ENCODE measurements around the gene EML4. TPM values are rescaled to one million over a fixed set of nuclear protein-coding genes. Genes with fewer than 3 reads are reported as not detected.

EML4 gene
- total RNA-seq, 1 experiment from 2014 or later, result 52.0 TPM

GRCh38 chr2:42329736-42330135 lies 160.6 kb downstream of the EML4 start:
- H3K9me2 ChIP-seq (ENCODE audit: insufficient read depth), result no peaks in the 10 kb centered on the region
- peaks cover 25% of the 10 kb centered on the region for H3F3A ChIP-seq (ENCODE audit: insufficient read depth, low read depth)
- no peaks in the 10 kb centered on the region; the same call in 1 of the 2 replicates for H4K20me1 ChIP-seq (ENCODE audit: insufficient read depth)
- no peak overlapping the region for H3K4me3 ChIP-seq
- TF ChIP-seq CTCF (conservative IDR thresholded peaks at IDR 0.05) (no peak), EZH2 (IDR thresholded peaks at IDR 0.05; ENCODE audit: low read depth) (no peak)
- no peak overlapping the region for H2AFZ ChIP-seq
- POLR2A ChIA-PET (ENCODE audit: unreplicated experiment), result no interaction called here
- peaks cover 43% of the 10 kb centered on the region for H3K36me3 ChIP-seq (ENCODE audit: low read depth)
- no peaks in the 10 kb centered on the region for H3K27me3 ChIP-seq (ENCODE audit: insufficient read depth, low read depth)
- DNase-seq, result no peak
- no peaks in the 10 kb centered on the region for H3K9me3 ChIP-seq (ENCODE audit: insufficient read depth, low read depth)
- no peaks in the 10 kb centered on the region for H3K4me1 ChIP-seq (replicated peaks; ENCODE audit: insufficient read depth)
- BruUV-seq (replicated peaks), result no TSS peak
- CTCF ChIA-PET, result no interaction called here
- H3K4me2 ChIP-seq, result no peak overlapping the region
- no peak overlapping the region for H3K27ac ChIP-seq
- no peaks in the 10 kb centered on the region for H3K79me2 ChIP-seq (ENCODE audit: low read depth)
- intact Hi-C loops (cut with micrococcal nuclease; ENCODE audit: unreplicated experiment), result loop anchor here (5.0 kb wide), 2 partner anchors 132 to 487 kb away; no protein-coding TSS in a partner anchor

GRCh38 chr2:42331569-42332284 lies 162.6 kb downstream of the EML4 start:
- TF ChIP-seq CTCF (conservative IDR thresholded peaks at IDR 0.05), result no peak
- no peak for TF ChIP-seq EZH2 (IDR thresholded peaks at IDR 0.05; ENCODE audit: low read depth)
- H4K20me1 ChIP-seq (ENCODE audit: insufficient read depth), result no peaks in the 10 kb centered on the region; the same call in 1 of the 2 replicates
- no peak overlapping the region for H3K4me2 ChIP-seq
- H3K27me3 ChIP-seq (ENCODE audit: insufficient read depth, low read depth), result no peaks in the 10 kb centered on the region
- ChIA-PET CTCF (no interaction called here), POLR2A (ENCODE audit: unreplicated experiment) (no interaction called here)
- intact Hi-C loops (cut with micrococcal nuclease; ENCODE audit: unreplicated experiment), result no loop called here
- H3F3A ChIP-seq (ENCODE audit: insufficient read depth, low read depth), result peaks cover 22% of the 10 kb centered on the region
- no peaks in the 10 kb centered on the region for H3K79me2 ChIP-seq (ENCODE audit: low read depth)
- DNase-seq, result no peak
- no TSS peak for BruUV-seq (replicated peaks)
- H3K36me3 ChIP-seq (ENCODE audit: low read depth), result peaks cover 39% of the 10 kb centered on the region
- H3K4me1 ChIP-seq (replicated peaks; ENCODE audit: insufficient read depth), result no peaks in the 10 kb centered on the region
- no peaks in the 10 kb centered on the region for H3K9me2 ChIP-seq (ENCODE audit: insufficient read depth)
- H3K9me3 ChIP-seq (ENCODE audit: insufficient read depth, low read depth), result no peaks in the 10 kb centered on the region
- H3K27ac ChIP-seq, result peak overlapping the region; percentile 24; the same call in 1 of the 2 replicates
- H2AFZ ChIP-seq, result no peak overlapping the region
- H3K4me3 ChIP-seq, result no peak overlapping the region

- Histone ChIP-seq H3K4me3 (no peak overlapping the region), H3K27ac (no peak overlapping the region), H2AFZ (no peak overlapping the region), H4K20me1 (ENCODE audit: insufficient read depth) (no peaks in the 10 kb centered on the region; the same call in 1 of the 2 replicates), H3F3A (ENCODE audit: insufficient read depth, low read depth) (peaks cover 18% of the 10 kb centered on the region), H3K4me1 (replicated peaks; ENCODE audit: insufficient read depth) (no peaks in the 10 kb centered on the region), H3K9me3 (ENCODE audit: insufficient read depth, low read depth) (no peaks in the 10 kb centered on the region), H3K27me3 (ENCODE audit: insufficient read depth, low read depth) (no peaks in the 10 kb centered on the region), H3K79me2 (ENCODE audit: low read depth) (no peaks in the 10 kb centered on the region), H3K9me2 (ENCODE audit: insufficient read depth) (no peaks in the 10 kb centered on the region), H3K4me2 (no peak overlapping the region), H3K36me3 (ENCODE audit: low read depth) (peaks cover 39% of the 10 kb centered on the region)
- no peak for TF ChIP-seq EZH2 (IDR thresholded peaks at IDR 0.05; ENCODE audit: low read depth)
- TF ChIP-seq CTCF (conservative IDR thresholded peaks at IDR 0.05), result no peak
- intact Hi-C loops (cut with micrococcal nuclease; ENCODE audit: unreplicated experiment), result no loop called here
- BruUV-seq (replicated peaks), result no TSS peak
- no peak for DNase-seq
- ChIA-PET CTCF (no interaction called here), POLR2A (ENCODE audit: unreplicated experiment) (no interaction called here)
Observed at GRCh38 chr2:42332575-42332974, 163.4 kb downstream of the EML4 start.
